SK-N-SH treated with all-trans-retinoic acid at 6 μM for 48 hours (cell line): ENCODE results near the gene PHLDB3.

Experiments used
- ATAC-seq: fragments of 200-7000 bp; cut with Tn5 transposase; 3 replicates; pipeline ENCODE4 v1.9.1; 2020; ENCODE audit warnings: mild to moderate bottlenecking, moderate library complexity
- BACH2 ChIP-seq: fragments of 250-450 bp; sonication (Bioruptor Pico); IDR thresholded peaks from 2 replicates; pipeline ENCODE4 v1.9.0; 2021; ENCODE audit warnings: mild to moderate bottlenecking, borderline replicate concordance
- CREB5 ChIP-seq: fragments of 250-450 bp; sonication (Bioruptor Pico); IDR thresholded peaks from 2 replicates; pipeline ENCODE4 v1.5.1; 2020; ENCODE audit warnings: low read depth, mild to moderate bottlenecking, moderate library complexity
- CSDC2 ChIP-seq: fragments of 250-450 bp; sonication (Bioruptor Pico); IDR thresholded peaks from 2 replicates; pipeline ENCODE4 v1.5.0; 2020; ENCODE audit warnings: mild to moderate bottlenecking, moderate library complexity
- CSRNP3 ChIP-seq: fragments of 250-450 bp; sonication (Bioruptor Pico); IDR thresholded peaks from 2 replicates; pipeline ENCODE4 v1.5.1; 2021; ENCODE audit warnings: mild to moderate bottlenecking, moderate library complexity
- GLIS3 ChIP-seq: fragments of 250-450 bp; sonication (Bioruptor Pico); IDR thresholded peaks from 2 replicates; pipeline ENCODE4 v1.5.0; 2020; ENCODE audit warnings: mild to moderate bottlenecking, moderate library complexity
- ISL1 ChIP-seq: fragments of 250-450 bp; sonication (Bioruptor Pico); IDR thresholded peaks from 2 replicates; pipeline ENCODE4 v2.1.2; 2022; ENCODE audit warnings: mild to moderate bottlenecking, moderate library complexity
- PATZ1 ChIP-seq: fragments of 250-450 bp; sonication (Bioruptor Pico); IDR thresholded peaks from 2 replicates; pipeline ENCODE4 v1.8.0; 2020; ENCODE audit warnings: mild to moderate bottlenecking, moderate library complexity, borderline replicate concordance
- PPARA ChIP-seq: fragments of 250-450 bp; sonication (Bioruptor Pico); IDR thresholded peaks from 2 replicates; pipeline ENCODE4 v1.5.0; 2020; ENCODE audit warnings: mild to moderate bottlenecking, borderline replicate concordance
- RARB ChIP-seq: fragments of 250-450 bp; sonication (Bioruptor Pico); IDR thresholded peaks from 2 replicates; pipeline ENCODE4 v1.8.0; 2021; ENCODE audit warnings: mild to moderate bottlenecking, moderate library complexity
- SNAI2 ChIP-seq: fragments of 250-450 bp; sonication (Bioruptor Pico); IDR thresholded peaks from 2 replicates; pipeline ENCODE4 v1.5.0; 2020; ENCODE audit warnings: mild to moderate bottlenecking, moderate library complexity
- TCF4 ChIP-seq: fragments of 250-450 bp; sonication (Bioruptor Pico); IDR thresholded peaks from 2 replicates; pipeline ENCODE4 v1.8.0; 2021; ENCODE audit warnings: mild to moderate bottlenecking, moderate library complexity, borderline replicate concordance
- ZC3H10 ChIP-seq: fragments of 250-450 bp; sonication (Bioruptor Pico); IDR thresholded peaks from 2 replicates; pipeline ENCODE4 v1.5.1; 2021; ENCODE audit warnings: mild to moderate bottlenecking, moderate library complexity
- ZFP3 ChIP-seq: fragments of 250-450 bp; sonication (Bioruptor Pico); IDR thresholded peaks from 2 replicates; pipeline ENCODE4 v1.5.0; 2020; ENCODE audit warnings: mild to moderate bottlenecking, moderate library complexity
- ZFP30 ChIP-seq: fragments of 450-650 bp; formaldehyde crosslinking; IDR thresholded peaks from 2 replicates; pipeline ENCODE4 v1.5.0; 2022; ENCODE audit warnings: mild to moderate bottlenecking, moderate library complexity
- ZNF70 ChIP-seq: fragments of 450-650 bp; formaldehyde crosslinking; IDR thresholded peaks from 2 replicates; pipeline ENCODE4 v1.5.0; 2020; ENCODE audit warnings: mild to moderate bottlenecking, moderate library complexity
- ZNF8 ChIP-seq: fragments of 450-650 bp; formaldehyde crosslinking; IDR thresholded peaks from 2 replicates; pipeline ENCODE4 v1.5.0; 2020; ENCODE audit warnings: mild to moderate bottlenecking, moderate library complexity
- TF ChIP-seq, protein P1 (sequence below): fragments of 250-450 bp; sonication (Bioruptor Pico); IDR thresholded peaks from 2 replicates; pipeline ENCODE4 v1.5.0; 2020; ENCODE audit warnings: mild to moderate bottlenecking, moderate library complexity
- TF ChIP-seq, protein P2 (sequence below): fragments of 250-450 bp; sonication (Bioruptor Pico); IDR thresholded peaks from 2 replicates; pipeline ENCODE4 v1.8.0; 2021; ENCODE audit warnings: low read depth, mild to moderate bottlenecking, moderate library complexity, borderline replicate concordance

PHLDB3 gene

DNA sequence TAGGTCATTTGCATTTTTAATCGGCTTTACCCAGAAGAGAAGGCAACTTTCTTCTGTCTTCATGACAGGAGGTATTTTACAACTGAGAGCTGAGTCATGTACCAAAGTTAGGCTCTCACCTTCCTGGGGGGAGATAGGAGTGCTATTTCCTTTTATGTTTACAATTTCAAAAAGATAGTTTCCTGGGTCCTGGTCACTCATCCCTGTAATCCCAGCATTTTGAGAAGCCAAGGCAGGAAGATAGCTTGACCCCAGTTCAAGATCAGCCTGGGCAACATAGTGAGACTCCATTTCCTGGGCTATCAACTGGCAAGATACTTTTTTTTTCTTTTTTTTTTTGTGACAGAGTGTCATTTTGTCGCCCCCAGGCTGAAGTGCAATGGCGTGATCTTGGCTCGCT lies 46.7 kb downstream of the PHLDB3 start:
- TF ChIP-seq ZNF8 (no peak), RARB (CRISPR knock-in tag) (no peak), SNAI2 (CRISPR knock-in tag) (no peak), ZFP30 (no peak), PATZ1 (CRISPR knock-in tag) (no peak), TCF4 (CRISPR knock-in tag) (no peak), CREB5 (CRISPR knock-in tag) (no peak)
- no peak for ATAC-seq

DNA sequence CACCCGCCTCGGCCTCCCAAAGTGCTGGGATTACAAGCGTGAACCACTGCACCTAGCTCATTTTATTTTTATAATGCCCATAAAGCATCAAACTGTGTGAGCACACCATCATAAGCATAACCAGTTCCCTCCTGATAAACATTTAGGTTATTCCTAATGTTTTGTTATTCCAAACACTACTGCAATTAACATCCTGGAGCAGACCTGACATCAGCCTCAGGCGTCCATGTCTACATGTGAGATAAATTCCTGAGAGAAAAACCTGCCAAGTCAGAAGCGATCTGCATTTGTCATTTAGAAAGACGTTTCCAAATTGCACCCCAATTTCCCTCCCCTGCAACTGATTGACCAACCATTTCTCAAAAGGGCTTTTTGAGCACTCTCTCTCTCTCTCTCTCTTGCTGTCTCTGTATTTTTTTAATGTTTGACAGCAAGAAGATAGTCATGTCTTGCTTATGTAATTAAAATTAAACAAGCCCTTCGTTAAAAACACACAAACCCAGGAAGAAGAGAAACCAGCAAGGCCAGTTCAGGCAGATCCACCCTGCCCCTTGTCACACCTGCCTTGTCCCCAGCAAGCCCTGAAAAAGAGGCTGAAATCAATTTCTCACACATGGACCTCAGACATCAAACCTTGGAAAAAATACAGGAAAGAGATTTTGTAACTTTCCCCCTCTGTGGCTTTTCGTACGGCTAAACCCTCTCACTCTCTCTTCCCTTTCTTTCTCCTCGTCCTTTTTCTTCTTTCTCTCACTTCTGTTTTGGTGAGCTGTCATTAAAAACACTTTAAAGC lies 49.0 kb downstream of the PHLDB3 start:
- ATAC-seq, result no peak
- no peak for TF ChIP-seq ZNF8
- no peak for TF ChIP-seq CSRNP3 (CRISPR knock-in tag)
- no peak for TF ChIP-seq CREB5 (CRISPR knock-in tag)
- no peak for TF ChIP-seq ISL1 (CRISPR knock-in tag)
- TF ChIP-seq GLIS3 (CRISPR knock-in tag), result no peak
- no peak for TF ChIP-seq ZFP30
- TF ChIP-seq PPARA (CRISPR knock-in tag), result no peak
- TF ChIP-seq, protein P1, sequence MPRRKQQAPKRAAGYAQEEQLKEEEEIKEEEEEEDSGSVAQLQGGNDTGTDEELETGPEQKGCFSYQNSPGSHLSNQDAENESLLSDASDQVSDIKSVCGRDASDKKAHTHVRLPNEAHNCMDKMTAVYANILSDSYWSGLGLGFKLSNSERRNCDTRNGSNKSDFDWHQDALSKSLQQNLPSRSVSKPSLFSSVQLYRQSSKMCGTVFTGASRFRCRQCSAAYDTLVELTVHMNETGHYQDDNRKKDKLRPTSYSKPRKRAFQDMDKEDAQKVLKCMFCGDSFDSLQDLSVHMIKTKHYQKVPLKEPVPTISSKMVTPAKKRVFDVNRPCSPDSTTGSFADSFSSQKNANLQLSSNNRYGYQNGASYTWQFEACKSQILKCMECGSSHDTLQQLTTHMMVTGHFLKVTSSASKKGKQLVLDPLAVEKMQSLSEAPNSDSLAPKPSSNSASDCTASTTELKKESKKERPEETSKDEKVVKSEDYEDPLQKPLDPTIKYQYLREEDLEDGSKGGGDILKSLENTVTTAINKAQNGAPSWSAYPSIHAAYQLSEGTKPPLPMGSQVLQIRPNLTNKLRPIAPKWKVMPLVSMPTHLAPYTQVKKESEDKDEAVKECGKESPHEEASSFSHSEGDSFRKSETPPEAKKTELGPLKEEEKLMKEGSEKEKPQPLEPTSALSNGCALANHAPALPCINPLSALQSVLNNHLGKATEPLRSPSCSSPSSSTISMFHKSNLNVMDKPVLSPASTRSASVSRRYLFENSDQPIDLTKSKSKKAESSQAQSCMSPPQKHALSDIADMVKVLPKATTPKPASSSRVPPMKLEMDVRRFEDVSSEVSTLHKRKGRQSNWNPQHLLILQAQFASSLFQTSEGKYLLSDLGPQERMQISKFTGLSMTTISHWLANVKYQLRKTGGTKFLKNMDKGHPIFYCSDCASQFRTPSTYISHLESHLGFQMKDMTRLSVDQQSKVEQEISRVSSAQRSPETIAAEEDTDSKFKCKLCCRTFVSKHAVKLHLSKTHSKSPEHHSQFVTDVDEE, result no peak
- TF ChIP-seq ZFP3, result no peak
- no peak for TF ChIP-seq BACH2
- TF ChIP-seq PATZ1 (CRISPR knock-in tag), result no peak
- TF ChIP-seq ZNF70 (CRISPR knock-in tag), result no peak
- no peak for TF ChIP-seq CSDC2 (CRISPR knock-in tag)
- TF ChIP-seq ZC3H10 (CRISPR knock-in tag), result no peak
- TF ChIP-seq, protein P2, sequence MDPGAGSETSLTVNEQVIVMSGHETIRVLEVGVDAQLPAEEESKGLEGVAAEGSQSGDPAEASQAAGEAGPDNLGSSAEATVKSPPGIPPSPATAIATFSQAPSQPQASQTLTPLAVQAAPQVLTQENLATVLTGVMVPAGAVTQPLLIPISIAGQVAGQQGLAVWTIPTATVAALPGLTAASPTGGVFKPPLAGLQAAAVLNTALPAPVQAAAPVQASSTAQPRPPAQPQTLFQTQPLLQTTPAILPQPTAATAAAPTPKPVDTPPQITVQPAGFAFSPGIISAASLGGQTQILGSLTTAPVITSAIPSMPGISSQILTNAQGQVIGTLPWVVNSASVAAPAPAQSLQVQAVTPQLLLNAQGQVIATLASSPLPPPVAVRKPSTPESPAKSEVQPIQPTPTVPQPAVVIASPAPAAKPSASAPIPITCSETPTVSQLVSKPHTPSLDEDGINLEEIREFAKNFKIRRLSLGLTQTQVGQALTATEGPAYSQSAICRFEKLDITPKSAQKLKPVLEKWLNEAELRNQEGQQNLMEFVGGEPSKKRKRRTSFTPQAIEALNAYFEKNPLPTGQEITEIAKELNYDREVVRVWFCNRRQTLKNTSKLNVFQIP (CRISPR knock-in tag), result no peak
- TF ChIP-seq, all 23 proteins: peak for 0
